ENCODE results near the gene ZBTB20. TPM values are rescaled to one million over a fixed set of nuclear protein-coding genes. Genes with fewer than 3 reads are reported as not detected.

Gene ZBTB20
- total RNA-seq, 1 donor from 2014 or later = 91.2 TPM

GRCh38 chr3:114858329-114858728, 288.8 kb downstream of the ZBTB20 start:
- H3K4me1 Mint-ChIP-seq = peaks cover 27% of the 10 kb centered on the region
- peaks cover 4% of the 10 kb centered on the region for H3K36me3 Mint-ChIP-seq (ENCODE audit: low read depth)
- ChIA-PET POLR2A (interaction anchor here (1.2 kb wide), 1 partner anchor 288 kb away, joined by 3 read pairs; no protein-coding TSS in a partner anchor), CTCF (no interaction called here)
- ATAC-seq (ENCODE audit: low read depth) (no peak), DNase-seq (no peak)
- intact Hi-C loops (cut with micrococcal nuclease) = no loop called here
- H3K27me3 Mint-ChIP-seq = no peaks in the 10 kb centered on the region
- TF ChIP-seq CTCF (IDR thresholded peaks at IDR 0.05) = no peak
- no peaks in the 10 kb centered on the region for H3K9me3 Mint-ChIP-seq
- H3K27ac Mint-ChIP-seq = no peak overlapping the region
- H3K4me3 Mint-ChIP-seq = no peak overlapping the region

GRCh38 chr3:114857299-114857701, 289.8 kb downstream of the ZBTB20 start:
- no peaks in the 10 kb centered on the region for H3K27me3 Mint-ChIP-seq
- no peak for ATAC-seq (ENCODE audit: low read depth)
- POLR2A ChIA-PET = interaction anchor here (0.6 kb wide), 1 partner anchor 103 kb away, joined by 3 read pairs; no protein-coding TSS in a partner anchor
- H3K4me3 Mint-ChIP-seq = no peak overlapping the region
- no peak for TF ChIP-seq CTCF (IDR thresholded peaks at IDR 0.05)
- CTCF ChIA-PET = no interaction called here
- no peak overlapping the region for H3K27ac Mint-ChIP-seq
- H3K9me3 Mint-ChIP-seq = no peaks in the 10 kb centered on the region
- intact Hi-C loops (cut with micrococcal nuclease) = no loop called here
- DNase-seq = no peak
- H3K36me3 Mint-ChIP-seq (ENCODE audit: low read depth) = peaks cover 3% of the 10 kb centered on the region
- H3K4me1 Mint-ChIP-seq = peaks cover 27% of the 10 kb centered on the region

GRCh38 chr3:114856835-114857234, 290.3 kb downstream of the ZBTB20 start:
- no peak for ATAC-seq (ENCODE audit: low read depth)
- no peak for DNase-seq
- TF ChIP-seq CTCF (IDR thresholded peaks at IDR 0.05) = no peak
- intact Hi-C loops (cut with micrococcal nuclease) = no loop called here
- H3K27me3 Mint-ChIP-seq = no peaks in the 10 kb centered on the region
- H3K4me1 Mint-ChIP-seq = peaks cover 27% of the 10 kb centered on the region
- H3K9me3 Mint-ChIP-seq = no peaks in the 10 kb centered on the region
- POLR2A ChIA-PET = no interaction called here
- no peak overlapping the region for H3K4me3 Mint-ChIP-seq
- CTCF ChIA-PET = no interaction called here
- H3K27ac Mint-ChIP-seq = no peak overlapping the region
- H3K36me3 Mint-ChIP-seq (ENCODE audit: low read depth) = peaks cover 3% of the 10 kb centered on the region

- DNase-seq (no peak), ATAC-seq (ENCODE audit: low read depth) (no peak)
- H3K27ac Mint-ChIP-seq = no peak overlapping the region
- peaks cover 27% of the 10 kb centered on the region for H3K4me1 Mint-ChIP-seq
- H3K36me3 Mint-ChIP-seq (ENCODE audit: low read depth) = peaks cover 3% of the 10 kb centered on the region
- H3K4me3 Mint-ChIP-seq = no peak overlapping the region
- CTCF ChIA-PET = no interaction called here
- intact Hi-C loops (cut with micrococcal nuclease) = no loop called here
- no peak for TF ChIP-seq CTCF (IDR thresholded peaks at IDR 0.05)
- H3K27me3 Mint-ChIP-seq = no peaks in the 10 kb centered on the region
- H3K9me3 Mint-ChIP-seq = no peaks in the 10 kb centered on the region
- POLR2A ChIA-PET = no interaction called here
Measured at GRCh38 chr3:114855839-114856238, 291.2 kb downstream of the ZBTB20 start.

GRCh38 chr3:114852966-114853365, 294.1 kb downstream of the ZBTB20 start:
- ATAC-seq (ENCODE audit: low read depth) (no peak), DNase-seq (no peak)
- H3K27me3 Mint-ChIP-seq = no peaks in the 10 kb centered on the region
- no peak for TF ChIP-seq CTCF (IDR thresholded peaks at IDR 0.05)
- H3K27ac Mint-ChIP-seq = no peak overlapping the region
- peaks cover 13% of the 10 kb centered on the region for H3K4me1 Mint-ChIP-seq
- H3K36me3 Mint-ChIP-seq (ENCODE audit: low read depth) = peaks cover 3% of the 10 kb centered on the region
- no peak overlapping the region for H3K4me3 Mint-ChIP-seq
- POLR2A ChIA-PET = no interaction called here
- CTCF ChIA-PET = no interaction called here
- H3K9me3 Mint-ChIP-seq = no peaks in the 10 kb centered on the region
- intact Hi-C loops (cut with micrococcal nuclease) = no loop called here
